ENCODE measurements around the gene HMG20A.

DNA sequence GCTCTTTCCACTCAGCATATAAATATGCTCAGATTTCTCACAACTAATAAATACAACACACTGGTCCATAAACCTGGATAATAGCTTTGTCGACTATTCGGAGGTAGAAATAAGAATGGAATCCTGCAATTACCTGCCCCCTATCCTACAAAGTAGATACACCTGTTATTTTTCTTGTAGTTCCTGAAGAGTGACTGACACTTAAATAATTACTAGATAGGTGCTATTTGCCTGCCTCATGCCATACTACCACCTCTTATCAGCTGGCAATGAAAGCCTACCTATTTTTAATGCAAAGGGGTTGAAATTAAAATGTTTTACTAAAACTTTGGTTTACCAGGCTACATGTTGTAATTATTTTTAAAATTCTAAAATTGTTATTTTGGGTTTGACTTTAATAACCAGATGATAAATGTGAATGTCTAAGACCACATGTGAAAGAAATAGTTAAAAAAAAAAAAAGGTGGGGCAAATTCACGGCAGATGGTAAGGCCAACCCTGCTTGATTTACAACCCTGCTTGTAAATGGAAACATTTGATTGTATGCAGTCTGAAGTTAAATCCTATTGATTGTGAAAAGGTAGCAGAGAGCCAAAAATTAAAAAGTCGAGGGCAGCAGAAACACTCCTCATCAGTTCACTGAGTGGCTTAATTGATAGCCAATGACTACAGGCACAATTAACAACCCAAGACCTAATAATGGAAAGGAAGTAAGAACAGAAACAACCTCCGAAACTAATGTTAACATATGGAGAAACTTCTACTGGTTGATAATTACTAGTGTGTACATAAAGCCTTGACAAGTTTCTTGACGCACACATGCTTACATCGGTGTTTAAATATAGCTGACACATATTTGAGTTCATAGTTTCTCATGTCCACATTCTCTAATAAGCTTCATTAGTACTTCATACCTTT, 9.7 kb upstream of the HMG20A start:
- TF ChIP-seq, protein P1, sequence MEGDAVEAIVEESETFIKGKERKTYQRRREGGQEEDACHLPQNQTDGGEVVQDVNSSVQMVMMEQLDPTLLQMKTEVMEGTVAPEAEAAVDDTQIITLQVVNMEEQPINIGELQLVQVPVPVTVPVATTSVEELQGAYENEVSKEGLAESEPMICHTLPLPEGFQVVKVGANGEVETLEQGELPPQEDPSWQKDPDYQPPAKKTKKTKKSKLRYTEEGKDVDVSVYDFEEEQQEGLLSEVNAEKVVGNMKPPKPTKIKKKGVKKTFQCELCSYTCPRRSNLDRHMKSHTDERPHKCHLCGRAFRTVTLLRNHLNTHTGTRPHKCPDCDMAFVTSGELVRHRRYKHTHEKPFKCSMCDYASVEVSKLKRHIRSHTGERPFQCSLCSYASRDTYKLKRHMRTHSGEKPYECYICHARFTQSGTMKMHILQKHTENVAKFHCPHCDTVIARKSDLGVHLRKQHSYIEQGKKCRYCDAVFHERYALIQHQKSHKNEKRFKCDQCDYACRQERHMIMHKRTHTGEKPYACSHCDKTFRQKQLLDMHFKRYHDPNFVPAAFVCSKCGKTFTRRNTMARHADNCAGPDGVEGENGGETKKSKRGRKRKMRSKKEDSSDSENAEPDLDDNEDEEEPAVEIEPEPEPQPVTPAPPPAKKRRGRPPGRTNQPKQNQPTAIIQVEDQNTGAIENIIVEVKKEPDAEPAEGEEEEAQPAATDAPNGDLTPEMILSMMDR (IDR thresholded peaks at IDR 0.05): no peak
- TF ChIP-seq POLR2A (IDR thresholded peaks at IDR 0.05): no peak

Data from thyroid gland (tissue), 4 donors.